Measurements from ENCODE around the gene SLC6A7. TPM values are rescaled to one million over a fixed set of nuclear protein-coding genes. Genes with fewer than 3 reads are reported as not detected.

SLC6A7 gene
- total RNA-seq, 1 donor from 2014 or later: 0.62 TPM

DNA sequence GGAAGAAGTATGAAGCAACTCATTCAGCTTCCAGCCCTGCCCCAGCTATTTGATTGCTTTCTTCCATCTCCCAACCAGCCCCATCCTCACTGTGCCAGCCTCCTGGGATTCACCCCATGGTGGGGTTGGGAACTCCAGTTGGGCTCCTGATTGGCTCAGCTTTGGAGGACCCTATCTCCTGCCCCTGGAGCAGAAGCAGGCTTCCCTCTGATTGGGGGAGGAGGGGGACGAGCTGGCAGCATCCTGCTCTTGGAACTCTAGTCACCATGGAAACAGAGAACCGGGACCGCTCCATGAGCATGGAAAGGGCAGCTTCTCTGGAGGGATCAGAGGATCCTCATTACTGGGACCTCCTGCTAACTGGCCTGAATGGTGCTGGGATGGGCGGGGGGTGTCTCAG lies 2.6 kb downstream of the SLC6A7 start:
- no peak for DNase-seq

GRCh38 chr5:150195736-150196485 lies 6.0 kb downstream of the SLC6A7 start:
- no peak for DNase-seq

DNA sequence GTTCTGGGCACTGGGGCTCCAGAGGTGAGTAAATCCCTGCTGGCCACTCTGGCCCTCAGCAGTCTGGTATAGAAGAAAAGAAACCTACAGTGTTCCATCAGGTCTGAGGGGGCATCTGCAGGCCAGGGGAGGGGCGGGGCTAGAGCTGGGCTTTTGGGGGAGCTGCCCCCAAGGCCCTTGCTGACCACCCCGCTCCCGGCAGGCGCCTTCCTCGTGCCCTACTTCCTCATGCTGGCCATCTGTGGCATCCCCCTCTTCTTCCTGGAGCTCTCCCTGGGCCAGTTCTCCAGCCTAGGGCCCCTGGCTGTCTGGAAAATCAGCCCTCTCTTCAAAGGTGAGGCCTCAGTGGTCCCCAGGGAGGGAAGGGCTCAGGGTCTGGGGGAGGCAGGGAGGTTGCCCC lies 6.7 kb downstream of the SLC6A7 start:
- no peak for DNase-seq

DNA sequence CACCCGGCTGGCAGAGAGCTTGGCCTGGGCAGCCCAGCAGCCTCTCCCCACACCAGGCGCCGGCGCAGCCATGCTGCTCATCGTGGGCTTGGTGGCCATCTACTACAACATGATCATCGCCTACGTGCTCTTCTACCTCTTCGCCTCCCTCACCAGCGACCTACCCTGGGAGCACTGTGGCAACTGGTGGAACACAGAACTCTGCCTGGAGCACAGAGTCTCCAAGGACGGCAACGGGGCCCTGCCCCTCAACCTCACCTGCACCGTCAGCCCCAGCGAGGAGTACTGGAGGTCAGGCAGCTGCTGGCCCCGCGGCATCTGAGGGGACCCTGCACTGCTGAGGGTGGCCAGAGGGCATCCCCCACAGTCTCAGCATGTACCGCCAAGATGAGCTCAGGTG lies 7.1 kb downstream of the SLC6A7 start:
- no peak for DNase-seq

DNA sequence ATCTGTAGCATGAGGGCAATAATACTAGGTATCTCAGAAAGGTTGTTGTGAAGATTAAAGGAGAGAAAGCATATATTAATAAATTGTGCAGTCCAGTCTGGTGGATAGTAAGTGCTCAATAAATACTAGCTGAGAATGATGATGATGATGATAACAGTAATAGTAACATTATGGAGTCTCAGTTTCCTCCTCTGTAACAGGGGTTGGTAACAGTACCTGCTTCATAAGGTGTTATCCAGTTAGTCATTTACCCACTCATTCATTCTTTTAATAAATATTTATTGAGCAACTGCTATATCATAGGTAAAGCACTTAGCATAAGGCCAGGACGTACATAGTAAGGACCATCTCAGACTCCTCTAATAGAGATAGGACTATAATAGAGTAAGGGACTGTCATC lies 7.6 kb downstream of the SLC6A7 start:
- no peak for DNase-seq

- DNase-seq: no peak
These were observed 12.6 kb downstream of the SLC6A7 start for GRCh38 chr5:150202501-150202900.

- DNase-seq: no peak
These were observed 14.1 kb downstream of the SLC6A7 start for GRCh38 chr5:150203832-150204589.

DNA sequence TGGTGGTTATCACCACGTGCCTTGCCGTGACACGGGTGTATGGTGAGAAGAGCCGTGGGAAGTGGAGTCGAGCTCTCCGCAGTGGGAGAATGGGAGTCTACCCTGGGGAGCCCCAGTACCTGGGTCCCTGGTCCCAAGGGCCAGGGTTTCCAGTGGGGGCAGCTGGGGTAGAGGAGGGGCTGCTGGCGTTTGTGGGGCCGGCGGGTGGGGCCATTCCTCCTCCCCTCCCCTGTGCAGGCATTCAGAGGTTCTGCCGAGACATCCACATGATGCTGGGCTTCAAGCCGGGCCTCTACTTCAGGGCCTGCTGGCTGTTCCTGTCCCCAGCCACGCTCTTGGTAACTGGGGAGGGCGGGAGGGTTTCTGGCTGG lies 14.7 kb downstream of the SLC6A7 start:
- no peak for DNase-seq

DNA sequence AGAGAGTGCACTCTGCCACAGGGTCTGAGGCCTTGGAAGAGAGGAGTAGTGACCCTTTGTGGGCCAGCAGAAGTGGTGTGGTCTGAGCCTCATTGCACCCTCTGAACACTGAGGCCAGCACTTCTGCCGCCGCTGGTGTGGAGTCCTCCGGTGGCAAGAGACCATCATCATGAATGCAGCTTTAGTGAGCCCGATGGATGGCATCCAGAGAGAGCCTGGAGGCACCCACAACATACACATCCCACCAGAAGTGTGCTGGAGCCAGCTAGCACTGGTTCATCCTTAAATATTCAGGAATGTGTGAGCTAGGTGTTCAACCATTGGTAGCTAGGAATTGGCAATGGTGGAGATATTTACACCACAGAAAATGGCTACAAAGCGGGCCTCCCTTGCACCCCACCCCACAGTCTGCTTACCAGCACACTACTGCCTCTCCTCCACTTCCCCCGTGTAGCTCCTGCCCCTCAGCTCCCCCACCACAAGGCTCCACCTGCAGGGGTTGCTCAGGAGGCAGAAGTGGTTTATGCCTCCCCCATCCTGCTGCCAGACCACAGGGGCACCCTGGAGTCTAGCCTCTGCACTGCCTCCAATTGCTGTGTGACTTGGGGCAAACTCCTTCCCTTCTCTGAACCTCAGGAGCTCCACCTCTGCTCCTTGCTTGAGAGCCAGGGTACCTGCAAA lies 16.4 kb downstream of the SLC6A7 start:
- DNase-seq: no peak

DNA sequence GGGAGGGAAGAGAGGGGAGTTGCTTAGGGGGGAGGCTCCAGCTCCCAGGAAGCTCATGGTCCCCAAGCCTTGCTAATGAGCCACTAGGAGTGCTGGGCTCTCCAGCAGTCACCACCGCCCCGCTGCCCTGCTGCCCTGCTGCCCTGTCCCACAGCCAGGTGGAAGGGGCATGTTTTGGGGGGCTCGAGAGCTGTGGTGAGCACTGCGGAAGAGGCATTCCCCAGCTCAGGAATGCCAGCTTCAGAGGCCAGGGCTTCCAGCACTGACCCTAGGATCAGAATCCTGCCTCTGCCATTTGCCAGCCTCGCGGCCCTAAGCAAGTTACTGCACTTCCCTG lies 16.9 kb downstream of the SLC6A7 start:
- no peak for DNase-seq

DNA sequence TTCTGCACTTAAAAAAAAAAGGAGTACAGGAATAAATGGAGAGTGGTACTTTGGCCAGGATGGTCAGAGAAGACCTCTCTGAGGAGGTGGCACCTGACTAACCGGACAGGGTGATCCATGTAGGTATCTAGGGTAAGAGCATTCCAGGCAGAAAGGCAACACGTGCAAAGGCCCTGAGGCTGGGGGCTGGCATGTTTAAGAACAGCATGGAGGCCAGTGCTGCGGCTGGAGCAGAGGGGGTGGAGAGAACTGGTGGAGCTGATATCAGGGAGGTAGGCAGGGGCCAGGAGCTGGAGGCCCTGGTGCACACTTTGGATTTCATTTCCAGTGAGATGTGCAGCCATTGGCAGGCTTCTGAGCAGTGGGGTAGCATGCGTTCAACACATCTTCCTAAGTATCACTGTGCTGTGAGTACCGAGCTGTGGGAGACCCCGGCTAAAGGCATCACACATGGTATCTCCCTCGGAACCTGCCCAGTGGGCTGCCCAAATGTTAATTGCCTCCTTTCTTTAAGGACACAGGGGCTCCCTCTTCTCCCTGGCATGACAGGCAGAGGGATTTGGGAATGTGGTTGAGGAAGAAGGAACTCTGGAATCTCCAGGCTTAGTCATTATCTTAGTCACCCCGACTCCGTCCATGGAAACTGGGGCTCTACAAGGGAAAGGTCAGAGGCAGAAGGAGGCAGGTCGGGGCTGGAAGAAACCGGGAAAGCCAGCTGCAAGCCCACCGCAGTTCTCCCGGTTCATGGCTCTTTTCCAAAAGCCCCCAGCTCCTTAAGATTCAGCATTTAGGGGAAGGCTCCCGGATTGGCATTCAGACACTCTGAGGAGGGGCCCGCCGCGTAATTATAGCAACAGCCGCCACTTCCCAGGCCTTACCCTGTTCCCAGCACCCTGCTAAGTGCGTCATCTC lies 18.6 kb downstream of the SLC6A7 start:
- DNase-seq: no peak

DNA sequence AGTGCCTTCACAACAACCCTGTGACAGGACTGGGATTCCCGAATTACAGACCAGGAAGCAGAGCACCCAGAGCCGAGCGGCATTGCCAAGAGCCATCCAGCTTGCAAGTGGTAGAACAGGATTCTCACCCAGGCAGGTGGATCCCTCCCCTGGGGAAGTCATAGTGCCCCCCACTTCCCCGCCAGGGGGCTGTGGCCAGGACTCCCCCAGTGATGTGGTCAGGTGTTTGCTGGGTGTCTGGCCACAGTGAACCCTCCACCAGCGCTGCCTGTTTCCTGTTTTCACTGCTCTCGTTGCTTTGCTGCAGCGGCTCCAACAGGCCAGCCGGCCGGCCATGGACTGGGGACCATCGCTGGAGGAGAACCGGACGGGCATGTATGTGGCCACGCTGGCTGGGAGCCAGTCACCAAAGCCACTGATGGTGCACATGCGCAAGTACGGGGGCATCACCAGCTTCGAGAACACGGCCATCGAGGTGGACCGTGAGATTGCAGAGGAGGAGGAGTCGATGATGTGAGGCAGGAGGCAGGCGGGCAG lies 19.3 kb downstream of the SLC6A7 start:
- DNase-seq: no peak

GRCh38 chr5:150210644-150211043 lies 20.8 kb downstream of the SLC6A7 start:
- DNase-seq: no peak

DNA sequence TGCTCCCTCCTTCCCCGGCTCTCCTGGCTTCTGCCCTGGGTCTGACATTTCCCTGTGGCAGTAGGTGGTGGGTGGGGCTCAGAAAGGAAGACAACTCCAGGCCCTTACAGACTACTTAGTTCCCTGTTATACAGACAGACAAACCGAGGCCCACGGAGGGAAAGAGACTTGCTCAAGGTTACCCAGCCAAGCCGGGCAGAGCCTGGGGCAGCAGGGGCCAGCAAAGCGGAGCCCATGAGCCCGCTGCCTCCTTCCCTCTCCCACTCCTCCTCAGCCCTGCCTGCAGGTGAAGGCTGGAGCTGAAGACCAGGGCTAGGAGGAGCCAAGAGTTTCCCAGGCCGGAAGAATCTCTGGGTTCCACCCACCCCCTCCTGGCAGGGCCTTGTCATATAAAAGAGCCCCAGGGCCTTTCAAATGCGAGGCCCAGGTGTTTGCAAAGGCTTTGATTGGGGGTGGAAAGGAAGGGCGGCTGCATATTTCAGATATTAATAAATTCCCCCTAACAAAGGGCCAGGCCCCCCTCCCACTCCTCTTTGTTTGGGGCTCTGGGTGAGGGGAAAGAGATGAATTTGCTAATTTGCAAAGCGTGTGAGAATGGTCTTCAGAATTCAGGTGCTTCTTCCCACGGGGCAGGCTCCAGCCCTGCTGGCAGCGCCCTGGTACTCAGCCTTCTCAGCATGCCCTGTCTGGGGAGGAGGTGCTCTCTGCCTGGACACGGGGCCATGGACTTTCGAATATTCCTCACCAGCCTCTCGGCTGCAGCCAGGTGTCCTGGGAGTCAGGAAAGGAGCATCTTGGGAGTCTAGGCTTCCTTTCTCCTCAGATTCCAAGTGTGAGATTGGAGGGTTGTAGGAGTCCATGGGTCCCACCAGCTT lies 21.5 kb downstream of the SLC6A7 start:
- no peak for DNase-seq

DNA sequence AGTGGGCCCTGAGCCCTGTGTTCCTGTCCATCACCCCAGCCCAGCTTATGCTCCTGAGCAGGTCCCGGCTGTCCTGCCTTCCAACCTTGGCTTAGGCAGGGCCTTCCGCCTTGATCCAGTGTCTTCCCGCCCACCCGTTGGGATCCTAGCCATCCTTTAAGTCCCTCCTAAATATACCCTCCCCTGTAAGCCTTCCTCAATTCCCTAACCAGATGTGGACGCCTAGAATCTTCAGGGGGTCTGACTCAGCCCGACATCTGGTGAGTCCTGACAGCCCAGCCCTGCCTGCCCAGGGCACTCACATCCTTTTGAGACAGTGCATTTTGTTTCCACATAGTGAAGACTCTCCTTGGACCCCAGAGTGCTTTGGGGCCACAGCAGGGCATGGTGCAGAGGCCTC lies 23.7 kb downstream of the SLC6A7 start:
- no peak for DNase-seq

DNA sequence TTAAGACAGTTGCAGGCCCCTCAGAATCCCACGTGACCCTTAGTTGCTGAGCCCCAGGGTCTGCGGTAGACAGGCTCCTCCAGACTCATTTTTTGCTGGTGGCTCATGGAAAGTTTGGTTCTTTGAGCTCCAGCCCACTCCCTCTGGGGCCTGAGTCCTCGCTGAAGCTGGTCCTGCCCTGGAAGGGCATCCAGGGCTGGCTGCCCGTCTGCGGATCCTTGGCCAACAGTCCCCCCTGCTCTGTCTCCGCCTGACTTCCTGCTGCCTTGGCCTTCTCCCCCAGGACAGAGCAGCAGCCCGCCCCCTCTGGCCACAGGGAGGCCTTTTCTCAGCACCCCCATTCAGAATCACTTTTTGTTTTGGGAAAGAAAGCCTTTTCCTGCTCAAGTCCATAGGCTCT lies 24.4 kb downstream of the SLC6A7 start:
- no peak for DNase-seq

GRCh38 chr5:150215979-150216944 lies 26.4 kb downstream of the SLC6A7 start:
- no peak for DNase-seq

GRCh38 chr5:150217038-150217437 lies 27.2 kb downstream of the SLC6A7 start:
- DNase-seq: no peak

DNA sequence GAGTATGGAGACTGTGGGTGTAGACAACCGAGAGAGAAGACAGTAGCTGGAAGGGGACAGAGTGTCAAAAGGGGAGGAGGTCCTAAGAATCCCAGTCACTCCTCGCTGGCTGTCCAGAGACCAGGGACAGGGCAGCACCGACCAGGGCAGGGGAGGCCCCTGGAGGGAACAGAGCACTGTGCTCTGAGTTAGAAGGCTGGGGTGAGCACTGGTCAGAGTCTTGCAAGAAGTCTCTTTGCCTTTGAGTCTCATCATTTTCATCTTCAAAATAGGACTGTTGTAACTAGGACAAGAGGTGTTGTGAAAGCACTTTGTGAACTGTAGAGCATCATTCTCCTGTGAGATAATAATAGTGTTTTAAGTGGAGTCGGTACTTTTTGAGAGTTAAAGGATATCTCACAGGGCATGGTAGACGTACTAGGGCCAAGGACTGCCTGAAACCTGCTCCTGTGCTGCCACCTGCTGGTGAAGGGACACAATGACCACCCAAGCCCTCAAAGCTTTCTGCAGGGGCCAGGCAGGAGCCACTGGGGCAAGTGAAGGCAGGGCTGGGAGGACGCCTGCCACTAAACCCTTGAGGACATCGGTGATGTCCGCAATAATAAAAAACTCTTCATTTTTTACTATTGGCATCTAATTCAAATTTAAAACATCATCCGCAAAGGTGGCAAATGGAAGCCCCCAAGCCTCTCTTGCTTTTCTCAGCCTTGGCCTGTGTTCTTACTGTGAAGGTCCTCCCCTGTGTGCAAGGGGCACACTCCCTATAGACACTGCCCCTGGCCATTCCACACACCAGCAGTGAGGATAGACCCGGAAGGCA lies 28.2 kb downstream of the SLC6A7 start:
- peak; percentile 48 for DNase-seq

Measured in occipital lobe (tissue), 2 donors.